Retinal pigment epithelial cell (primary cell): ENCODE measurements around the gene SSU72.

ENCODE experiments used
- DNase-seq: peaks from one replicate; pipeline ENCODE4 v3.0.0-alpha.2; 2010; ENCODE audit warnings: low read depth
- H3K4me3 ChIP-seq: 2 replicates; pipeline ENCODE4 v1.5.1; 2011; ENCODE audit warnings: mild to moderate bottlenecking, low read length, control low read depth, moderate library complexity
- TF ChIP-seq, protein P1 (sequence below): conservative IDR thresholded peaks from 2 replicates; pipeline ENCODE4 v1.5.1; 2011; ENCODE audit warnings: low read depth, low read length, control low read depth, inconsistent platforms

SSU72 gene

DNA sequence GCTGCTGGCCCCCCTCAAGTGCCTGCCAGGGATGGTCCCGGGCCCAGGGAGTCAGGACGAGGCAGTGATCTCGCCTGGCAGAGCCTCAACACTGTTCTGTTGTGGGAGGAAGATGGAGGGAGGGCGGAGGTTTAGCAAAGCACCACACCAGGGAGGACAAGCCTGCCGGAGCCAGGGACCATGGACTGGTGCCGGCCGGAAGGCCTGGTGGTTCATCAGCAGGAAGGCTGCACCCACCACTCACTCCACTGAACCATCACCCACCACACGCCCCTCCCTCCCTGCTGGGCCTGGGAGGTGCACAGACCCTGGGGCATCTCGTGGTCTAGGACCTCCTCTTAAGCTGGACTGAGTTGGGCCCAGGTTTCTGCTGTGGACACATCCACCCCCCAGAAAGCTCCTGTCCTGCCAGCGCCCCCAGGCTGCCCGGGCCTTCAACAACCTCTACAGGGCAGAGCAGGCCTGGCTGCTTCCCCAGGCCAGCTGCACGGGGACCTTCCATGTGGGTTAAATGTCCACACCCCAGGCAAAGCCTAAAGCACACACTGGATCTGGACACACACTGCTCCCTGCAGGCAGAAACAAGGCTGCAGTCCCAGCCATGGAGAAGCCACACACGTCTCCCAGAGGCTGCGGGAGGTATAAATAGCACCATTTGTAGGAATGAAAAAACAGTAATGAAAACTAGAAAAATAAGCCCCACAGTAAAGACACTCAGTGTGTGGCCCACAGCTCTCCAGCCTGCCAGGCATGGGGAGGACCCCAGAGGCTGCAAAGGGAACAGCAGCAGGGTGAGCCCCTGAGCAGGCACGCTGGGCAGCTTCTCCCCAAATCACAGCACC, 23.9 kb downstream of the SSU72 start:
- TF ChIP-seq, protein P1, sequence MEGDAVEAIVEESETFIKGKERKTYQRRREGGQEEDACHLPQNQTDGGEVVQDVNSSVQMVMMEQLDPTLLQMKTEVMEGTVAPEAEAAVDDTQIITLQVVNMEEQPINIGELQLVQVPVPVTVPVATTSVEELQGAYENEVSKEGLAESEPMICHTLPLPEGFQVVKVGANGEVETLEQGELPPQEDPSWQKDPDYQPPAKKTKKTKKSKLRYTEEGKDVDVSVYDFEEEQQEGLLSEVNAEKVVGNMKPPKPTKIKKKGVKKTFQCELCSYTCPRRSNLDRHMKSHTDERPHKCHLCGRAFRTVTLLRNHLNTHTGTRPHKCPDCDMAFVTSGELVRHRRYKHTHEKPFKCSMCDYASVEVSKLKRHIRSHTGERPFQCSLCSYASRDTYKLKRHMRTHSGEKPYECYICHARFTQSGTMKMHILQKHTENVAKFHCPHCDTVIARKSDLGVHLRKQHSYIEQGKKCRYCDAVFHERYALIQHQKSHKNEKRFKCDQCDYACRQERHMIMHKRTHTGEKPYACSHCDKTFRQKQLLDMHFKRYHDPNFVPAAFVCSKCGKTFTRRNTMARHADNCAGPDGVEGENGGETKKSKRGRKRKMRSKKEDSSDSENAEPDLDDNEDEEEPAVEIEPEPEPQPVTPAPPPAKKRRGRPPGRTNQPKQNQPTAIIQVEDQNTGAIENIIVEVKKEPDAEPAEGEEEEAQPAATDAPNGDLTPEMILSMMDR = peak; percentile 56
- no peak for DNase-seq
- no peak overlapping the region for H3K4me3 ChIP-seq

DNA sequence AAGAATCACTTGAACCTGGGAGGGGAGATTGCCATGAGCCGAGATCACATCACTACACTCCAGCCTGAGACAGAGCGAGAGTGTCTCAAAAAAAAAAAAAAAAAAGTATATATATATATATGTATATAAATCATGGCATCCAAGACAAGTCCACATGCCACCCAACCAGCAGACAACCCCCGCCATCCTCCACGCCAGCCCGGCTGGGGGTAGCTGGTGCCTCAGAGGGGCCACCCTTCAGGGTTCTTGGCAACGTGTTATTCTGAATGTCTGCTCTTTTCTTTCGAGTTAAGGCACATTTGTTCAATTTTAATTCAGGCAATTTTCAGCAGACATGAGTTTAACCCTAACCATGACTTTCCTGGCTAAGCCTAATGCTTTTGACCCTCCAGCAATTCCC, 24.6 kb downstream of the SSU72 start:
- no peak overlapping the region for H3K4me3 ChIP-seq
- TF ChIP-seq, protein P1 = no peak
- DNase-seq = no peak

DNA sequence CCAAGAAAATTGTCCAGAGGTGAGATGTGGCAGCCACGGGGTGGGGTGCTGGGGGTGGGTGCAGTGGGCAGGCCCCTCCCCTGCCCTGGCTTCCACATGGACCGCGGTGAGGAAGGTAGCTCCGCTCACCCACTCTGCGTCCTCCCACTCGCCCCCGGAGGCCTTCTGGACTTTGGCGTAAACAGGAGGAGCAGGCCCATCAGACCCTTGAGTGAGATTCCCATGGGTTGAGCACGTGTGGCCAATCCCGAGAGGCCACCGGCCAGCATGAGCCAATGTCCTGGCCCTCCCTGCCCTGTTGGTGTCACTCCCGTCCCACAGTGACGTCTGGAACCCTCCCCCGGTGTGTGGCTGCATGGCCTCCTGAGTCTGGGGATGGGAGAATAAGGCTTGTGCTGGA, 26.1 kb downstream of the SSU72 start:
- H3K4me3 ChIP-seq = no peak overlapping the region
- no peak for DNase-seq
- TF ChIP-seq, protein P1 = no peak

DNA sequence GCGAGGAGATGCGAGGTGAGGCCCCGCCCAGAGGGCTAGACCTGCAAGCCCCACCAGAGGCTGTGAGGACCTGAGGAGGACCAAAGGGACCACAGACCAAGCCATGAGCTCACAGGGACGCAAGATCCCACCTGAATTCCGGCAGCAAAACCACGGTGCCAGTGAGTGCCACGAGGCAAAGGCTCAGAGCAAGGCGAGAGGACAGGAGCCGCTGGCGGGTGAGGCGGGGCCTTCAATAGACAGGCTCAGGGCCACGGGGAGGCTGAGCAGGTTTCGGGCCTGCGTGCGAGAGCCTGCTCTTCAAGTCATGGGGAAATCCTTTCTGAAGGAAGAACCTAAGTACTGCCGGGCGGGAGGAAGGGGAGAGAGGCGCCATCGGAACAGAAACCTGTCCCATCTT, 27.2 kb downstream of the SSU72 start:
- no peak overlapping the region for H3K4me3 ChIP-seq
- TF ChIP-seq, protein P1 = no peak
- no peak for DNase-seq

DNA sequence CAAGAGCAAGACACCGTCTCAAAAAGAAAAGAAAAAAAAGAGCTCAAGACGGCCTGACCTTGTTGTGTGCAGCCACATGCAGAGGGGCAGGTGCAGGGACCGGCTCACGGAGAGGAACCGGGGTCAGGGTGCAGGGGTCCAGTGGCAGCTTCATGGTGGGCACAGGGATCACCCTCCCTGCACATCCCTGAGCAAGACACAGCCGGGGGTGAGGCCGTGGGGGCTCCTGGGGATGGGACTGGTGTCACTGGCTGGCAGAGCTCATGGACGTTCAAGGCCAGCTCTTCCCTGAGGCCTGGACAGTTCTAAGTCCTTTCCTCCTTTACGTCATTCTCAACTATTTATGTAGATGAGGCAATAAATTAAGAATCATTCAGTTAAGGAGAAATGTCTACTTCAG, 27.7 kb downstream of the SSU72 start:
- TF ChIP-seq, protein P1 = no peak
- H3K4me3 ChIP-seq = no peak overlapping the region
- DNase-seq = no peak

DNA sequence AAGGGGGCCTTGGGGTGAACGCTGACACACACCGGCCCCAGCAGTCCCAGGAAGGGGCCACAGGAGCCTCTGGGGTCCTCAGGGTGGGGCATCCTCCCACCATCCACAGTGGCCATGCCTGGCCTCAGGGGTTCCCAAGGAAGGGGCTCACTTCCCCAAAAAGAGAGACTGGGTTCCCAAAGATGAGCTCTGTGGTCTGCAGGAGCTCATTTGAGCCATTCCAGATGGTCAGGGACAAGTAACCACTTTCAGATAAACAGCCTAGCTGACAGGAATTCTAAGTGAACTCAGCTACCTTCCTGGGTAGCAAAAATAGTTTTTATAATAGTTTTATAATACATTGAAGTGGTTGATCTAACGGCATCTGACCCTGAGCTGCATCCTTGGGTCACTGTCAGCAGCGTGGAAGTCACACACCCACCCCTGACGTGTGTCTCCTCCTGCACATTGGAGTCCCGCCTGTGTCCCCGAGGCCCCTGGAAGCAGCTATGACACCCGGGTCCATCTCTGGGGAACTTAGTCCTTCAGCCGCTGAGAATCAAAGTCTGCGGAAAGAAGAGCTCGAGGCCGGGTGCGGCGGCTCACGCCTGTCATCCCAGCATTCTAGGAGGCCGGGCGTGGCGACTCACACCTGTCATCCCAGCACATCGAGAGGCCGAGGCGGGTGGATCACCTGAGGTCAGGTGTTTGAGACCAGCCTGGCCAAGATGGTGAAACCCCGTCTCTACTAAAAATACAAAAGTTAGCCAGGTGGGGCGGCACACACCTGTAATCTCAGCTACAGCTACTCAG, 28.5 kb downstream of the SSU72 start:
- TF ChIP-seq, protein P1 = no peak
- DNase-seq = no peak
- no peak overlapping the region for H3K4me3 ChIP-seq

DNA sequence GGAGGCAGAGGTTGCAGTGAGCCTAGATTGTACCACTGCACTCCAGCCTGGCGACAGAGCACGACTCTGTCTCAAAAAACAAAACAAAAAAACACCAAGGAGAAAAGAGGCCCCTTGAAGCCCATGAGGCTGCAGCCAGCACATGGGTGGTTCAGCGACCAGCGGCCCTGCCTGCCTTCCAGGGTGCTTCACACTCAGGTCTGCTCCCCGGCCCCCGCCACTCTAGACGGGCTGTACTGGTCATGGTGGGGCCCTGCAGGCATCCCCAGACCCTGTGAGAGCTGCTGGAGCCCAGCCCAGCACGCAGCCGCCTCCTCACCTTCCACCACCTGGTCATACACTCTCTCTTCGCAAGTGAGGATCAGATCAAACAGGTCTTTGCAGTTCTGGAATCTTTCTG, 30.1 kb downstream of the SSU72 start:
- DNase-seq = no peak
- TF ChIP-seq, protein P1 = no peak
- no peak overlapping the region for H3K4me3 ChIP-seq
